ENCODE measurements around the gene KRTAP12-4.
"Not testable (repeated sequence)": the region's sequence is repeated elsewhere in the genome, so short reads cannot be mapped to it uniquely, and the experiment has no call there.

KRTAP12-4 gene

GRCh38 chr21:44654576-44655175, at the start of gene KRTAP12-4:
TSS of gene KRTAP12-4 (minus strand) at chr21:44654659. CDS start at chr21:44654614, 45 bp downstream.
- no peak for DNase-seq

- no peak for DNase-seq
Observed at GRCh38 chr21:44703731-44704635, 49.5 kb upstream of the KRTAP12-4 start.

- DNase-seq: no peak
Observed at GRCh38 chr21:44702973-44703730, 48.7 kb upstream of the KRTAP12-4 start.

GRCh38 chr21:44702111-44702972, 47.9 kb upstream of the KRTAP12-4 start:
- DNase-seq: no peak

GRCh38 chr21:44701541-44701940, 47.1 kb upstream of the KRTAP12-4 start:
- DNase-seq: no peak

GRCh38 chr21:44701023-44701400, 46.6 kb upstream of the KRTAP12-4 start:
- no peak for DNase-seq

GRCh38 chr21:44700101-44701022, 45.9 kb upstream of the KRTAP12-4 start:
- no peak for DNase-seq

- DNase-seq: no peak
Observed at GRCh38 chr21:44699502-44700001, 45.1 kb upstream of the KRTAP12-4 start.

GRCh38 chr21:44697811-44698734, 43.6 kb upstream of the KRTAP12-4 start:
- DNase-seq: no peak

- DNase-seq: not testable (repeated sequence)
Observed at GRCh38 chr21:44697172-44697810, 42.8 kb upstream of the KRTAP12-4 start, which contains the start of gene KRTAP10-12. TSS of gene KRTAP10-12 (plus strand) at chr21:44697172. CDS start at chr21:44697202, 30 bp downstream.

- DNase-seq: no peak
Observed at GRCh38 chr21:44696572-44696971, 42.1 kb upstream of the KRTAP12-4 start.

- no peak for DNase-seq
Observed at GRCh38 chr21:44695641-44696040, 41.2 kb upstream of the KRTAP12-4 start.

- no peak for DNase-seq
Observed at GRCh38 chr21:44695184-44695583, 40.7 kb upstream of the KRTAP12-4 start.

- DNase-seq: no peak
Observed at GRCh38 chr21:44694776-44695175, 40.3 kb upstream of the KRTAP12-4 start.

- no peak for DNase-seq
Observed at GRCh38 chr21:44692798-44693512, 38.5 kb upstream of the KRTAP12-4 start.

GRCh38 chr21:44691686-44692085, 37.2 kb upstream of the KRTAP12-4 start:
- no peak for DNase-seq

GRCh38 chr21:44689740-44690139, 35.3 kb upstream of the KRTAP12-4 start:
- DNase-seq: not testable (repeated sequence)

- peak; percentile 79 for DNase-seq
Observed at GRCh38 chr21:44687671-44688070, 33.2 kb upstream of the KRTAP12-4 start.
